ENCODE data around the gene ACTN4. TPM values are rescaled to one million over a fixed set of nuclear protein-coding genes. Genes with fewer than 3 reads are reported as not detected.
A peak's percentile ranks its signal among the peaks of the same experiment; 100 is the strongest.

The ACTN4 gene
- total and polyA plus RNA-seq, 4 experiments from 2014 or later, result 4.0 to 155 (median 87.9) TPM

DNA sequence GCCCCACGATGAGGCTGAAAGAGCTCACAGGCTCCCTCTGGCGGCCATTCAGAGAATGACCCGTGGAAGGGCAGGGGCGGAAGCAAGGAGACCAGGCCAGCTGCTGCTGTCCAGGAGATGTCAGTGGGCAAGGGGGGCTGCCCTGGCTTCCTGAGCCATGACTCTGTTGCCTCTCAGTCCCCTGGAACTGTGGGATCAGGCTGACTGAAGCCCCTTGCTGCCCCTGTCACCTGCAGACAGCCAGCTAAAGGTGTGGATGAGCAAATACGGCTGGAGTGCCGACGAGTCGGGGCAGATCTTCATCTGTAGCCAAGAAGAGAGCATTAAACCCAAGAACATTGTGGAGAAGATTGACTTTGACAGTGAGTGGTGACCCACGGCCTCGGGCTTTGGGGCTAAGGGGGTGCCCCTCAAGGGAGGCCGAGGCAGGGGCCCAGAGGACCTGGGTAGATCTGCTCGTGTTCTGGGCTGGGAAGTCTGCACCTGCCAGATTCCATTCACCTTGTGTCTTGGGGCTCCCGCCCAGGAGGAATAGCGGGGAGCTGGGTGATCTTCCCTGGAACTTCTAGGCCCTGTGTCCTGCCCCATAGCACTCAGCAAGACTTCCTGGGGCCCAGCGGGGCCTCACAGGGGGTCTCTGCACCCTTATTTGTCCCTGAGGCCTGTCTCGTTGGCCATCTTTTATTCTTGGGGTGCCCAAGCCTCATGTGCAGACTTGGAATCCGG is 12.5 kb upstream of the ACTN4 start:
- H3K9me3 ChIP-seq (ENCODE audit: control insufficient read depth in 1 of 2, low read length in 2 of 2), result no peaks in the 10 kb centered on the region
- H3K4me3 Mint-ChIP-seq, result peak overlapping the region in 5 of 8 donors; percentile 32 to 70 (median 57)
- H3K4me3 ChIP-seq (ENCODE audit: low read length in 2 of 2), result no peak overlapping the region
- POLR2A ChIA-PET (ENCODE audit: partially characterized antibody), result interaction anchor here (0.7 to 3.7 kb wide), 12 partner anchors 12 to 444 kb away, joined by 3 to 23 read pairs (median 6); partner anchors contain the start of genes ACTN4, EIF3K, FAM98C and MAP4K1
- peak; percentile 59 to 74 (median 68) for DNase-seq
- intact Hi-C loops (cut with micrococcal nuclease), result loop anchor here (1.0 to 5.0 kb wide), 5 partner anchors 16 to 232 kb away; partner anchors contain the start of genes EIF3K and FAM98C
- peaks cover 25 to 37% of the 10 kb centered on the region in 2 donors for H3K36me3 Mint-ChIP-seq
- no peaks in the 10 kb centered on the region for H3K27me3 Mint-ChIP-seq
- peak overlapping the region; percentile 82 to 92 (median 90) for H3K27ac Mint-ChIP-seq
- peaks cover 17% of the 10 kb centered on the region for H3K36me3 ChIP-seq (ENCODE audit: insufficient read depth, low read length)
- peaks cover 32% of the 10 kb centered on the region for H3K4me1 ChIP-seq (ENCODE audit: insufficient read depth, low read length)
- CTCF ChIA-PET (ENCODE audit: partially characterized antibody), result interaction anchor here (0.7 to 7.6 kb wide), 37 partner anchors 9 to 299 kb away, joined by 3 to 161 read pairs (median 5); partner anchors contain the start of genes ACTN4, EIF3K, FAM98C and MAP4K1
- peak overlapping the region; percentile 23 for H3K27ac ChIP-seq (ENCODE audit: low read depth, low read length)
- H3K4me1 Mint-ChIP-seq, result peaks cover 10 to 41% (median 27%) of the 10 kb centered on the region in 4 donors
- no peaks in the 10 kb centered on the region for H3K27me3 ChIP-seq (ENCODE audit: insufficient read depth, low read length)
- peaks cover 0 to 3% (median 0%) of the 10 kb centered on the region in 8 donors for H3K9me3 Mint-ChIP-seq

DNA sequence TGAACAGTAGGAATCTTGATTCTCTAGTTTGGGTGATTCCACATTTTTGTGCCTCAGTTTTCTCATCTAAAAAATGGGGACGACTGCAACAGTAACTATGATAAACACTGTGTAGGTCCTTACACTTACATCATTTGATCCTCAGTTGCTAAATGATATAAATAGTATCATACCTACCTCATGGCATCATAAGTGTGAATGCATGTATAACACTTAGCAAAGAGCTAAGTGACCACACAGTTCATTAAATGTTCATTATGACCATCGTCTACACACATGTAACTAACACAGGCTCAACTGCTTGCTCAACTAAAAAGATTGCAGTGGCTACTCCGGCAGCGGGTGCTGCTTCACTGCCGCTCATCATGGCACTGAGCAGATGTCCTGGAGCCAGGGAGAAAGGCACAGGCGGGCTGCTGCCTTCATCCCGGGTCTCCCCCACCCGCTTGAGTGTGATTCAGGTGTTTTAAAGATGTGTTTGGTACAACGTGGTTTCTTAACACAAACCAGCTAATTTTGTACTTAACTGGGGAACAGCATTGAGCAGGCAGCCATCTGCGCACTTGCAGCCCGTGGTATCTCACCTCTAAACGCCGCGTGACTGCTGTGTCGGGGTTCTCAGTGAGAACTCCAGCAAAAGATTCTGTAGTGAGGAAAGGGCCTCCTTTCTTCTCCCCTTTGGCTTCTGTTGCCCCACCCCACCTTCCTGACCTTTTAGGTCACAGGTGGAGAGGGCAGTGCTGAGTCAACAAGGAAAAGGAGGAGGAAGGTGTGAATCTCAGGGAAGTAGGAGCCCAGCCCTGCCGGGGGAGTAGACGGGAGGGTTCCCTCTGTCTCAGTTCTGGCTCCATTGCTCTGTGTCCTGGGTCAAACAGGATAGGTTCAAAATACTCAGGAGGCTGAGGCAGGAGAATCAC is 11.7 kb upstream of the ACTN4 start:
- peak overlapping the region in 2 of 8 donors; percentile 17 to 25 for H3K4me3 Mint-ChIP-seq
- Histone ChIP-seq H3K36me3 (ENCODE audit: insufficient read depth, low read length) (peaks cover 17% of the 10 kb centered on the region), H3K27me3 (ENCODE audit: insufficient read depth, low read length) (no peaks in the 10 kb centered on the region), H3K9me3 (ENCODE audit: control insufficient read depth in 1 of 2, low read length in 2 of 2) (no peaks in the 10 kb centered on the region), H3K4me1 (ENCODE audit: insufficient read depth, low read length) (peaks cover 32% of the 10 kb centered on the region), H3K27ac (ENCODE audit: low read depth, low read length) (peak overlapping the region; percentile 41), H3K4me3 (ENCODE audit: low read length in 2 of 2) (no peak overlapping the region)
- peaks cover 10 to 41% (median 27%) of the 10 kb centered on the region in 4 donors for H3K4me1 Mint-ChIP-seq
- no peaks in the 10 kb centered on the region for H3K27me3 Mint-ChIP-seq
- ChIA-PET POLR2A (ENCODE audit: partially characterized antibody) (interaction anchor here (0.9 to 3.7 kb wide), 11 partner anchors 12 to 235 kb away, joined by 3 to 23 read pairs (median 6); partner anchors contain the start of genes ACTN4, EIF3K, FAM98C and MAP4K1), CTCF (ENCODE audit: partially characterized antibody) (interaction anchor here (0.7 to 7.6 kb wide), 28 partner anchors 10 to 298 kb away, joined by 3 to 161 read pairs (median 8); partner anchors contain the start of genes ACTN4, EIF3K, FAM98C and MAP4K1)
- H3K27ac Mint-ChIP-seq, result peak overlapping the region in 5 of 7 donors; percentile 47 to 75 (median 65)
- no peak for DNase-seq
- intact Hi-C loops (cut with micrococcal nuclease), result loop anchor here (2.0 to 5.0 kb wide), 2 partner anchors 45 to 78 kb away; no protein-coding TSS in a partner anchor
- peaks cover 0 to 3% (median 0%) of the 10 kb centered on the region in 8 donors for H3K9me3 Mint-ChIP-seq
- H3K36me3 Mint-ChIP-seq, result peaks cover 23 to 32% of the 10 kb centered on the region in 2 donors

DNA sequence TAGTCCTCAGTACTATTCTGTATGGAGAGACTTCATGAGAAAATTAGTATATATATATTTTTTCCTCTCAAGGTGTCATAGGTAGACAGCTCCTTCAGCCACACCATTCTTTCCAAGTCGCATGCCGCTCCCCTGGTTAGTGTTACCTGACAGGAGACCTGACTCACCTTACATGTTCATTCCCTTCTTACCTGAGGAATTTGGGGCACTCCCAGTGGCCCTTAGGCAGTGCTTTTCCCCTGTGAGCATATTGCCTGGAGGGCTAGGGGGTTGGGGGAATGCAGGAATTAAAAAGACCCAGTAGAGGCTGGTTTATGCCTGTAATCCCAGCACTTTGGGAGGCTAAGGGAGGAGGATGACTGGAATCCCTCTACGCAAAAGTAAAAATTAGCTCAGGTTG is 9.0 kb upstream of the ACTN4 start:
- no peak overlapping the region for H3K4me3 Mint-ChIP-seq
- POLR2A ChIA-PET (ENCODE audit: partially characterized antibody), result interaction anchor here (0.6 to 1.3 kb wide), 4 partner anchors 9 to 104 kb away, joined by 3 to 5 read pairs (median 4); partner anchors contain the start of gene ACTN4
- intact Hi-C loops (cut with micrococcal nuclease), result loop anchor here (5.0 kb wide), 1 partner anchor 81 kb away; no protein-coding TSS in a partner anchor
- Histone ChIP-seq H3K36me3 (ENCODE audit: insufficient read depth, low read length) (peaks cover 7% of the 10 kb centered on the region), H3K4me3 (ENCODE audit: low read length in 2 of 2) (no peak overlapping the region), H3K9me3 (ENCODE audit: control insufficient read depth in 1 of 2, low read length in 2 of 2) (no peaks in the 10 kb centered on the region), H3K27ac (ENCODE audit: low read depth, low read length) (no peak overlapping the region), H3K27me3 (ENCODE audit: insufficient read depth, low read length) (no peaks in the 10 kb centered on the region), H3K4me1 (ENCODE audit: insufficient read depth, low read length) (peaks cover 32% of the 10 kb centered on the region)
- peaks cover 11 to 36% (median 28%) of the 10 kb centered on the region in 4 donors for H3K4me1 Mint-ChIP-seq
- no peaks in the 10 kb centered on the region for H3K27me3 Mint-ChIP-seq
- no peak for DNase-seq
- H3K36me3 Mint-ChIP-seq, result peaks cover 9 to 11% of the 10 kb centered on the region in 2 donors
- CTCF ChIA-PET (ENCODE audit: partially characterized antibody), result interaction anchor here (0.9 to 7.6 kb wide), 8 partner anchors 19 to 295 kb away, joined by 3 to 161 read pairs (median 6); partner anchors contain the start of genes MRPS12 and SARS2
- peak overlapping the region in 1 of 7 donors; percentile 48 for H3K27ac Mint-ChIP-seq
- peaks cover 0 to 5% (median 0%) of the 10 kb centered on the region in 8 donors for H3K9me3 Mint-ChIP-seq

DNA sequence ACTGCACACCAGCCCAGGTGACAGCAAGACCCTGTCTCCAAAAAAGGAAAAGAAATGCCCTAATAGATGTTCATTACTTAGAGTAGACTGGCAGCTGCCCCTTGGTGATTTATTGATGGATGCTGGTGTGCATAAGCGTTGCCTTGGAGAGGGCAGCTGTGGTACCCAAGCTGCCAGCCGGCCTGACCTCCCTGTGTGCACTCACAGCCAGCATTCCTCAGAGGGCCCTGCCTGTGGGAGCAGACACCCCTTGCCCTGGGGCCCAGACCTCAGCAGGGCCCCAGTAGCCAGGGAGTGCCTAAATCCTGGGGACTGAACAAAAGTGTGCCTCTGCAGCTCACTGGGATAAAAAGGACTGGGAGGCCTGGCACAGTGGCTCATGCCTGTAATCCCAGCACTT is 7.8 kb upstream of the ACTN4 start:
- H3K27me3 ChIP-seq (ENCODE audit: insufficient read depth, low read length), result no peaks in the 10 kb centered on the region
- no peaks in the 10 kb centered on the region for H3K27me3 Mint-ChIP-seq
- no peak overlapping the region for H3K4me3 ChIP-seq (ENCODE audit: low read length in 2 of 2)
- peak overlapping the region in 1 of 7 donors; percentile 19 for H3K27ac Mint-ChIP-seq
- H3K4me1 Mint-ChIP-seq, result peaks cover 8 to 32% (median 24%) of the 10 kb centered on the region in 4 donors
- peaks cover 7% of the 10 kb centered on the region for H3K36me3 ChIP-seq (ENCODE audit: insufficient read depth, low read length)
- DNase-seq, result no peak
- no peak overlapping the region for H3K4me3 Mint-ChIP-seq
- intact Hi-C loops (cut with micrococcal nuclease), result loop anchor here (5.0 kb wide), 1 partner anchor 82 kb away; no protein-coding TSS in a partner anchor
- H3K27ac ChIP-seq (ENCODE audit: low read depth, low read length), result no peak overlapping the region
- peaks cover 0 to 3% (median 0%) of the 10 kb centered on the region in 8 donors for H3K9me3 Mint-ChIP-seq
- no peaks in the 10 kb centered on the region for H3K9me3 ChIP-seq (ENCODE audit: control insufficient read depth in 1 of 2, low read length in 2 of 2)
- H3K4me1 ChIP-seq (ENCODE audit: insufficient read depth, low read length), result peaks cover 28% of the 10 kb centered on the region
- CTCF ChIA-PET (ENCODE audit: partially characterized antibody), result interaction anchor here (2.4 to 7.6 kb wide), 3 partner anchors 125 to 290 kb away, joined by 6 to 161 read pairs (median 35); partner anchors contain the start of genes FAM98C, MRPS12 and SARS2
- H3K36me3 Mint-ChIP-seq, result peaks cover 6 to 8% of the 10 kb centered on the region in 2 donors
- POLR2A ChIA-PET (ENCODE audit: partially characterized antibody), result interaction anchor here (1.0 to 1.2 kb wide), 2 partner anchors 9 to 95 kb away, joined by 3 read pairs; no protein-coding TSS in a partner anchor

DNA sequence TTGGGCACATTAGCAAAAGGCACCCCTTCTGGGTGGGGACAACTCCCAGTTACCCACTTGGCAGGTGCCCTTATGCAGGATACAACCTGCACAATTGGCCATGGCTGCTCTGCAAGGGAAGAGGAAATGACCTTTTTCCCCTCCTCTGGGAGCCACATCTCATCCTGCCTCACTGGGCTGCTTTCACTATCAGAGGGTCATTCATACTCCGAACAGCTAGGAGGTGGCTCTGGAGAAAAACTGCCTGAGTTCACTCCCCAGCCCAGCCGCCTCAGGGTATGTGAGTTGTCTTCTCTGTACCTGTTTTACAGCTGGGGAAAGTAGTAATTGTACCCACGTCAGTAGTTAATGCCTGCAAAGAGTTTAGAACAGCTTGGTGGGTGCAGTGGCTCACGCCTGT is 7.1 kb upstream of the ACTN4 start:
- Mint-ChIP-seq H3K4me3 (no peak overlapping the region), H3K36me3 (peaks cover 4% of the 10 kb centered on the region in 2 donors), H3K27me3 (no peaks in the 10 kb centered on the region), H3K9me3 (peaks cover 0 to 3% (median 0%) of the 10 kb centered on the region in 8 donors), H3K4me1 (peaks cover 7 to 26% (median 20%) of the 10 kb centered on the region in 4 donors), H3K27ac (no peak overlapping the region)
- ChIA-PET CTCF (ENCODE audit: partially characterized antibody) (interaction anchor here (0.9 to 7.3 kb wide), 6 partner anchors 47 to 289 kb away, joined by 3 to 35 read pairs (median 5); partner anchors contain the start of genes FAM98C, MRPS12 and SARS2), POLR2A (ENCODE audit: partially characterized antibody) (interaction anchor here (1.6 kb wide), 1 partner anchor 22 kb away, joined by 4 read pairs; the partner anchor contains the start of gene EIF3K)
- no peak overlapping the region for H3K27ac ChIP-seq (ENCODE audit: low read depth, low read length)
- peaks cover 21% of the 10 kb centered on the region for H3K4me1 ChIP-seq (ENCODE audit: insufficient read depth, low read length)
- H3K36me3 ChIP-seq (ENCODE audit: insufficient read depth, low read length), result no peaks in the 10 kb centered on the region
- intact Hi-C loops (cut with micrococcal nuclease), result no loop called here
- no peaks in the 10 kb centered on the region for H3K27me3 ChIP-seq (ENCODE audit: insufficient read depth, low read length)
- no peak overlapping the region for H3K4me3 ChIP-seq (ENCODE audit: low read length in 2 of 2)
- no peak for DNase-seq
- H3K9me3 ChIP-seq (ENCODE audit: control insufficient read depth in 1 of 2, low read length in 2 of 2), result no peaks in the 10 kb centered on the region

DNA sequence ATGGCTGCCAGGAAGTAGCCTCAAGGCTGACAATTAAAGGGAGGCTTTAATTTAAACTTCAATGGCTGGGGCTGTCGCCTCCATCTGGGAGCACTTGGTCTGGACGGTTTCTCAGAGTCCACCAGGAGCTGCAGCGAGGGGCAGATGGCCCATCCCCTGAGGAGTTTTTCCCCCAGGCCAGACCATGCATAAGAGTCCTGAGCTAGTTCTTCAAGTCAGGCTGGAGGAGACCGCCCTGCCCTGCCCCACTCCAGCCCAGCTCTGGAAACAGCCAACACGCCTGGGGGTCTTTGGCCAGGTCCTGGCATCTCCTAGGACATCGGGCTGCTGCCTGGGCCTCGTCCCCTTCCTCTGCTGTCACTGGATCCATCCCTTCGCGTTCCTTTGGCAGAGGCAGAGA is 5.3 kb upstream of the ACTN4 start:
- ChIA-PET CTCF (ENCODE audit: partially characterized antibody) (interaction anchor here (1.1 to 1.9 kb wide), 3 partner anchors 52 to 240 kb away, joined by 3 to 8 read pairs (median 5); partner anchors contain the start of gene FAM98C), POLR2A (ENCODE audit: partially characterized antibody) (interaction anchor here (1.6 kb wide), 1 partner anchor 24 kb away, joined by 4 read pairs; the partner anchor contains the start of gene EIF3K)
- Histone ChIP-seq H3K9me3 (ENCODE audit: control insufficient read depth in 1 of 2, low read length in 2 of 2) (no peaks in the 10 kb centered on the region), H3K27me3 (ENCODE audit: insufficient read depth, low read length) (no peaks in the 10 kb centered on the region), H3K4me3 (ENCODE audit: low read length in 2 of 2) (no peak overlapping the region), H3K27ac (ENCODE audit: low read depth, low read length) (no peak overlapping the region), H3K4me1 (ENCODE audit: insufficient read depth, low read length) (peaks cover 8% of the 10 kb centered on the region), H3K36me3 (ENCODE audit: insufficient read depth, low read length) (no peaks in the 10 kb centered on the region)
- Mint-ChIP-seq H3K27me3 (no peaks in the 10 kb centered on the region), H3K27ac (no peak overlapping the region), H3K36me3 (no peaks in the 10 kb centered on the region), H3K4me1 (peaks cover 3 to 11% (median 6%) of the 10 kb centered on the region in 4 donors), H3K9me3 (peaks cover 0 to 2% (median 0%) of the 10 kb centered on the region in 8 donors), H3K4me3 (no peak overlapping the region)
- intact Hi-C loops (cut with micrococcal nuclease), result no loop called here
- DNase-seq, result no peak

Data from CD4-positive, alpha-beta memory T cell (primary cell).